GM19468 (cell line): ENCODE data around the gene CFAP92.
A peak's percentile ranks its signal among the peaks of the same experiment; 100 is the strongest.

Experiments
- ATAC-seq: cut with Tn5 transposase; IDR thresholded peaks from one replicate; pipeline ENCODE4 v1.9.1; 2021; ENCODE audit warnings: mild to moderate bottlenecking, moderate library complexity, moderate number of reproducible peaks; ENCODE audit not compliant: unreplicated experiment; ENCODE audit errors: extremely low read depth

CFAP92 gene

DNA sequence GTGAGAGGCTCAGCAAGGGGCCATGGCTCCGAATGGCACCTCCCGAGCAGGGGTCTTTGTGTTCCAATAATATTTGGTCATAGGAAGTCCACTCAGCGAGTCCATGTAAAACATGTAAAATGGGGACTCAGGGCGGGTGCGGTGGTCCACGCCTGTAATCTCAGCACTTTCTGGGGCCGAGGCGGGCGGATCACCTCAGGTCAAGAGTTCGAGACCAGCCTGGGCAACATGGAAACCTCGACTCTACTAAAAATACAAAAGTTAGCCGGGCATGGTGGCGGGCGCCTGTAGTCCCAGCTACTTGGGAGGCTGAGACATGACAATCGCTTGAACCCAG, 33.6 kb upstream of the CFAP92 start:
- no peak for ATAC-seq

DNA sequence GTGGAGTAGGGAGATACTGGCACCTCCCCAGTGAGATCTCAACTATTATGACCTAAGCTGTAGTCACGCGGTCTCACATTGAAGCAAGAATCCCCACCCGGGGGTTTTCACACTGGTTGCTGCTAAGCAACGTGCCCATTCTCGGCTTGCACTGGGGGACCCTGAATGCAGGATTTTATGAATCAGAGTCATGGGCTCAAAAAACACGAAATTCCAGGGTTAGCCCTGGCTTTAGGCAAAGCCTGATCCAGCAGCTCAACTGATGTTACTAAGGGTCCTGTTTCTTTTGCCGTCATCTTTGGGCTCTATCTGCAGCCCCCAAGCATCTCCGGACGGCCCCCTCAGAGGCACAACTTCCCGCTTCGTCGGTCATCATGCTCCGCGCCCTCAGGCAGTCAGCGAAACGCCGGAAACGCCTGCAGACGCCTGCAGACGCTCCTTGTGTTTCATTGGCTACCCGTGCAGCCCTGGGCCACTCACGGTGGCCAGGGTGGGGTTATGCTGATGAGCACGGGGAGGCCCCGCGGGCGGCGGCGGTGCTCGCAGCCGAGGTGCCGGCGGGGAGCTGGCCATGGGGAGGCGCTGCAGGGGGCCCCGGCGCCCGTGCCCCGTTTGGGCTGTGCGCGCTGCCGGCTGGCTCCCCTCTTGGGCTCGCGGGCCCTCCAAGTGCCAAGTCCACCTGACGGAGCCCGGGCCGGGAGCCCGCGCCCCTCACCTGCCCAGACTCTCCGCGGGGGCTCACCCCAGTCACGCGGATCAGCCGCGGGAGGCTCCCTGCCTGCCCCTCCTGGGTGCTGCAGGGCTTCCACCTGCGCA, 33.1 kb upstream of the CFAP92 start:
- peak; percentile 98 for ATAC-seq

DNA sequence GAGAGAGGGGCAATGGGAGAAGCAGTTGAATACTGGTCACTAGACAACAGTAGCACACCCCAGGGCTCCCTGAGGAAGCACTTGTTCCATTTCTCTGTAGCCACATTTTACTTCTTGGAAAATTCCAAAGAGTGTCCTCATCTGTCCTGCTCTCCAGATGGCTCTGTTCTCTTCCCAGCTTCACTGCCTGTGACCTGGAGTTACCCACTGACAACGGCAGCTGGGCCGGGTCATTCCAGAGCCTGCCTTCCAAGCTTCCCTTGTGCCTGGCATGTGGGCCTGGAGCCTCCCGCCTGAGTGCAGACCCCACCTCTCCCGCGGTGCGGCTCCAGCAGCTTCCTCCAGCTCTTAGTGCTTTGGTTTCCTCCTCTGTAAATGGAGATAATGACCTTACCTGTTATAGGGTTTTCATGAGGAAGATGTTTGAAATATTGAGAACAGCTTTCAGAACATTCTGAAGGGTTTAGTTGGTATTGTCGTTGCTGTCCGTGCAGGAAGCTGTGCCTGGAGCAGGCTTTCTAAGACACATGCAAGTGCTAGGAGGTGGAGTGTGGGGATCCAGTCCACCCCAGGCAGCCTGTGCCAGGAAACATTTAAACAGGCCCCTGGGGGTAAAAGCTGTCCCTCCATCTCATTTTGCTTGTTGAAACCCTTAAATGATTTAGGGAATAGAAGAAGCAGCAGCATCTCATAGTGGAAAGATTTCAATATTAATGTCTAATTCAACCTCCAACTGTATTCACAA, 32.0 kb upstream of the CFAP92 start:
- no peak for ATAC-seq

DNA sequence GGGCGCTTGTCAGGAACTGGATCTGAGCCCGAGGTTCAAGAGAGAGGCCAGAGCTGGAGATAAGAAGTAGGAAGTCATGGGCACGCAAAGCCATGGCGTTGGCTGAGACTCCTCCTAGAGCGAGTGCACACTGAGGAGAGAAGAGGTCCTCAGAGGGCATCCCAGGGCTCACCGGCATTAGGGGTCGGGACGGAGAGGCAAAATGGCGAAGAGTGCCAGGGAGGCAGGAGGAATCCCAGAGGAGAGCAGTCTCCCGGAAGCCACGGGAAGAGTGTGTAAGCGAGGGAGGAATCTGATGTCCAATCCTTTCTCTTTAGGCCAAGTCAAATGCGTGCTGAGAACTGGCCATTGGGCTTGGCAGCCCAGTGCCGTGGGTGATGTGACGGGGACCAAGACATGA, 31.2 kb upstream of the CFAP92 start:
- ATAC-seq, result no peak

- no peak for ATAC-seq
These were observed 30.0 kb upstream of the CFAP92 start for GRCh38 chr3:129023909-129024308.

DNA sequence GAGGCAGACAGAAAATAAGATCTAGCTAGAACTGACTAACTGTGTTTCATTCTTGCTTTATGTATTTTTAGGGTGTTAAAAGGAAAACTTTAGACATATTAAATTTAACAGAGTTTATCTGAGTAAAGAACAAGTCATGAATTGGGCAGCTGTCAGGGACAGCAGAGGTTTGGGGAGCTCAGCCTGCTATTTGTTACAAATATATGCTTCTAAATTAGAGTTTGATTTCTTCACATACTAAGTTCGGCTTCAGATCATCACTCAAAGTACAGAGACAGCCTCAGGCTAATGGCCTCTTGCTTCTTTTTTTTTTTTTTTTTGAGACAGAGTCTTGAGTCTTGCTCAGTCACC, 29.1 kb upstream of the CFAP92 start:
- no peak for ATAC-seq

DNA sequence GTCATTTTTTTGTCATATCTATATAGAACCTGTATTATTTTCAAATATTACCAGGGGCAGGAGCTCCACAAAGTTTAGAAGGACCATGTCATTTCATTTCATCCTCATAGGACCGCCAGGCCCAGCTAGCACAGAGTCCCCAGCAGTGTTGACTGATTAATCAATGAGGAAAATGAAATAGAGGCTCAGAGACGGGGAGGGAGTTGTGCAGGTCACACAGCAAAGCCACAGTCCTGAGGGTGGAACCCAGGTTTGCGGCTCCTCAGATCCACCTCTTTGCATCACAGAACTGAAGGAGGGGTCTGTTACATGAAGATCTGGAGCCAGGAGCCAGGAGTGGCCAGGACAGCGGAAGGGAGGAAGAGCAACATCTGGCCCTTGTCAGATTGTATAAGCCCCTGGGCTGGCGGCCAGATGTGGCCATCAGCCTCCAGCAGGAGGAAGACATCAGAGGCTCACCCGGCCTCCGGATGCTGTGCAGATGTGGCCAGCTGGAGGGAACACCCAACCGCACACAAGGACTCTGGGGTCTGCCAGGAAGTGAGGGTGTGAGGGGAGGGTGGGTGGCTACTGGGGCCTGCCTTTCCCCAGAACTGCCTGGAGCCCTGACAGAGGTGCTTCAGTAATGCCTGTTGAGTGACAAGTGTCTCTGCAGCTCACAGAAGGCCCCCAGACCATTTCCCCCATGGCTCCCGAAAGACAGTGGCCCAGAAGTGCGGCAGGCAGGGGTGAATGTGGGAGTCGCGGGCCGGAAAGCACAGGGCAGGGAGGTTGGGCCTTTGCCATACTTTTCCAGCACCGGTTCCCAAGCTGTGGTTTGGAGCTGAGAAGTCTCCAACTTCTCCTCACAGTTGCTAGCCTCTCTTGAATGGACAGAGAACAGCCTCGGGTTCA, 28.5 kb upstream of the CFAP92 start:
- no peak for ATAC-seq

- no peak for ATAC-seq
These were observed 27.3 kb upstream of the CFAP92 start for GRCh38 chr3:129021140-129021551.

GRCh38 chr3:129020691-129021090, 26.8 kb upstream of the CFAP92 start:
- no peak for ATAC-seq

- ATAC-seq, result no peak
These were observed 25.4 kb upstream of the CFAP92 start for GRCh38 chr3:129019266-129019665.

DNA sequence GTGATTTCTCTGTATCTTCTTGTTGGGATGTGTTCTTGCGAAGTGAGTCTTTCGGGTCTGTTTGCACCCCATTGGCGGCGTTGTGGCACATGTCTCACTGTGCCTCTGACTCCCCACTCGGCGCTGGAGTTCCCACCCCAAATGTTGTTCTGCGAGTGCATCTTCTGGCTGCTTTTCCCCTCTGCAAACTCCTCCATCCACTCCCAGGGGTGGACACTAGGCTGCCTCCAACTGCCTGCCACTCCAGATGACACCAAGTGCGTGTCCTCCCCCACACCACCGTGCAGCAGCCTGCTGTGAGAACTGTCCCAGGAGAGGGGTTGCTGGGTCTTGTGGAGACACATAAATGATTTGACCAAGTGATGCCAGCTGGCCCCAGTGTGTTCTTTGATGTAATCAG, 24.9 kb upstream of the CFAP92 start:
- ATAC-seq, result no peak

DNA sequence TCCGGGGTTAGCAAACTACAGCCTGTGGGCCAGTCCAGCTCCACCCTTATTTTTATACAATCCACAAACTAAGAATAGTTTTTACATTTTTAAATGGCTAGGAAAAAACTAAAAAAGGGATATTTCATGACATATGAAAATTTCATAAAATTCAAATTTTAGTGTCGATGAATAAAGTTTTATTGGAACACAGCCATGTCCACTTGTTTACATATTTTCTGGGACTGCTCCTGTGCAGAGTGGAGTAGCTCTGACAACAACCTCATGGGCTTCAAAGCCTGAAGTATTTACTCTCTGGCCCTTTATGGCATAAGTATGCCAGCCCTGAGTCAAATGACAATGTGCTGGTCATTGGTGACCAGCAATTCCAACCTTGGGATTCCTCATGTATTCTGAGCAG, 24.4 kb upstream of the CFAP92 start:
- no peak for ATAC-seq

DNA sequence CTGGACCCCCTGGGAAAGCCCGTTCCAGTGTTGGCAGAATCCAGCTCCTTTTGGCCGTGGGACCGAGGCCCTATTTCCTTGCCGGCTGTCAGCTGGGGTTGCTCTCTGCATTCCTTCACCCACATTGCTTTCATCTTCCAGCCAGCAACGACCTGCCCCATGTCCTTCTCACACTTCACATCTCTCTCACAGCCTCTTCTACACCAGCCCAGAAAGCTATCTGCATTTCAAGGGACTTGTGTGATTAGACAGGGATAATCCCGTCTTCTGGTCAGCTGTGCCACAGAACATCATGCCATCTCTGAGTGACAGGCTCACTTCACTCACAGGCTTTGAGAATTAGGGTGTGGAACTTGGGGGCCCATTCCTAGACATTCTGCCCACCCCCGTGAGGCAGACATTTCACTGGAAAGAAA, 23.6 kb upstream of the CFAP92 start:
- no peak for ATAC-seq

DNA sequence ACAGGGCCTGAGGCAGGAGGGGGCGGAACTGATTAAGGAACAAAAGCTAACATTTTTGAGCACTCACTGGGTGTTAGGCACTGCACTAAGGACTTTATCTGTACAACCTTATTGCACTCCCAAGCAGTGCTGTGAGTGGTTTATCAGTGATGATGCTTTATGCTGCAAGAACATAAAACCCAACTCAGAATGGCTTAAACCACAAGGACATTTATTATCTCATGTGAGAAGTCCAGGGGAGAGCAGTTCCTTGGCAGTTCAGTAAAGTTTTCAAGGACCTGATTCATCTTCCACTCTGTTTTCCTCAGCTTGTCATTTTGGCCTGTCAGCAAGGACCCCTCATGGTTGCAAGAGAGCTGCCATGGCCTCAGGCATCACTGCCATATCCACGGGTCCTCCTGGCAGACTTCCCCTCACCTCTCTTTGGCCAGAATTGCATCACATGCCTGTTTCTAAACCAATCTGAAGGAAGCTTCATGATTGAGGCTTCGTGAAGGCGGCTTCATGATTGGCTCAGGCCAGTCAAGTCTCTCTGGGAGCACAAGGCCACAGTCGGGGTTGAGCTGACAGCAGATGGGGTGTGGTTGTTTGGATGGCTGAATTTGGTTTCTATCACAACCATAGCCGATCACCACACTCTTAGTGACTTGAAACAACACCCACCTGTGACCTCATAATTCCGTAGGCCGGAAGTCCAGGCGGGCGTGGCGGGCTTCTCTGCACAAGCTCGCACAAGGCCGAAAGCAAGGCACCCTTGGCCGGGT, 23.0 kb upstream of the CFAP92 start:
- no peak for ATAC-seq

GRCh38 chr3:129016356-129016719, 22.5 kb upstream of the CFAP92 start:
- ATAC-seq, result no peak

- no peak for ATAC-seq
These were observed 21.7 kb upstream of the CFAP92 start for GRCh38 chr3:129015388-129016105.

DNA sequence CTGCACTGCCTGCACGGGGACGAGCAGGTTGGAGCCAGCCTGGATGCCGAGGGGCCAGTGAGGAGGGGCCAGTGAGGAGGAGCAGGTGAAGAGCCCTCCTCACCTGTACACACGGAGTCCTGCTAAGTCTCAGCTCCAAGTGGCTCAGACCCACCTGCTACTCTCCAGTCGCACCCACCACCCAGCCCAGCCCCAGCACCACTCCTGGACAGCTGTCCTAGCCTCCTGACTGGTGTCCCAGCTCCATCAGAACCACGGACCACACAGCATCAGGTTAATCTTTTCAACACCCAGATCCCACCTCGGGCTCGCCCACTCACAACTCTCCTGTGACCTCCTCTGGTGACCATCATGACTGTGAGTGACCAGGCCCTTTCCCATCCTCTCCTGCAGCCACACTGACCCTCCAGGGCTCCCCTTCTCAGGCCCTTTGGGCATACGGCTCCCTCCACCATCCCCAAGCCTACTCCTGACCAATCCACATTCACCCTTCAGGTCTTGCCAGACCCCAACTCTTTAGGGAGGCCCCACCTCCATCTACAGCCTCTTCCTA, 21.0 kb upstream of the CFAP92 start:
- no peak for ATAC-seq

DNA sequence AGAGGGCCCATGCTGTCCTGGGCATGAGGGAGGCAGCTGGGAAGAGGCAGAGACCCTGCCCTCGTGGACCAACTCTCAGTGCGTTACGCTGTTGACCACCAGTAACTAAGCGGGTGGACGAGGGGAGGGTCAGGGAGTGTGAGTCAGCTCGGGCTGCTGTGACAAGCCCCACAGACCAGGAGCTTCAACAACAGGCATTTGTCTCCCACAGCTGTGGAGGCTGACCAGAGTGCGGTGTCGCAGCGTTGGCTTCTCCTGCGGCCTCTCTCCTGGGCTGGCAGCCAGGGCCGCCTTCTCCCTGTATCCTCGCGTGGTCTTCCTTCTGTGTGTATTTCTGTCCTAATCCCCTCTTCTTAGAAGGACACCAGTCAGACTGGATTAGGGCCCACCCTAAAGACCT, 20.3 kb upstream of the CFAP92 start:
- no peak for ATAC-seq

- no peak for ATAC-seq
These were observed 19.6 kb upstream of the CFAP92 start for GRCh38 chr3:129013491-129013891.
